A673 (cell line): ENCODE measurements around the gene CCDC197. TPM values are rescaled to one million over a fixed set of nuclear protein-coding genes. Genes with fewer than 3 reads are reported as not detected.

Source experiments
- BruUV-seq: library from RNA; stranded (reverse); fragments of 400-500 nt; replicated peaks from 2 replicates; lab custom pipeline; 2021; lab: Mats Ljungman, UMichigan
- CTCF ChIA-PET: fragments of 300-600 bp; sonication (Branson Sonifier 250); formaldehyde crosslinking; loops from one replicate; lab custom pipeline; 2022; ENCODE audit warnings: antibody characterized with exemption; lab: Charles Lee
- POLR2A ChIA-PET: fragments of 300-600 bp; sonication (Branson Sonifier 250); formaldehyde crosslinking; loops from one replicate; lab custom pipeline; 2022; ENCODE audit warnings: antibody characterized with exemption; ENCODE audit not compliant: low non-redundant PET; lab: Charles Lee
- DNase-seq: peaks from one replicate; pipeline ENCODE4 v3.0.0-alpha.2; 2015; ENCODE audit warnings: low spot score
- H3K27ac ChIP-seq: fragments of 200-600 bp; sonication (generic); 2 replicates; pipeline ENCODE4 v1.5.1; 2016; ENCODE audit warnings: mixed run types, low read depth, mild to moderate bottlenecking, mixed read lengths, antibody characterized with exemption, low read length; ENCODE audit not compliant: poor library complexity, severe bottlenecking
- H3K27me3 ChIP-seq: fragments of 200-600 bp; sonication (generic); replicated peaks from 2 replicates; pipeline ENCODE4 v1.6.1; 2017; ENCODE audit warnings: mixed run types, low read depth, mild to moderate bottlenecking, mixed read lengths, antibody characterized with exemption, low read length; ENCODE audit not compliant: insufficient read depth, poor library complexity
- H3K36me3 ChIP-seq: fragments of 200-600 bp; sonication (generic); 2 replicates; pipeline ENCODE4 v1.6.1; 2016; ENCODE audit warnings: mixed run types, mild to moderate bottlenecking, mixed read lengths, antibody characterized with exemption, low read length; ENCODE audit not compliant: insufficient read depth, poor library complexity, severe bottlenecking
- H3K4me1 ChIP-seq: fragments of 200-600 bp; sonication (generic); 2 replicates; pipeline ENCODE4 v1.6.1; 2017; ENCODE audit warnings: mixed run types, mild to moderate bottlenecking, mixed read lengths, antibody characterized with exemption, low read length; ENCODE audit not compliant: insufficient read depth, poor library complexity, severe bottlenecking
- H3K4me3 ChIP-seq: fragments of 200-600 bp; sonication (generic); 2 replicates; pipeline ENCODE4 v1.5.1; 2016; ENCODE audit warnings: low read depth, mixed run types, mild to moderate bottlenecking, mixed read lengths, low read length; ENCODE audit not compliant: poor library complexity, severe bottlenecking
- H3K9me3 ChIP-seq: fragments of 200-600 bp; sonication (generic); 2 replicates; pipeline ENCODE4 v1.6.1; 2016; ENCODE audit warnings: mixed run types, low read depth, mild to moderate bottlenecking, mixed read lengths, antibody characterized with exemption, low read length; ENCODE audit not compliant: poor library complexity, severe bottlenecking
- CTCF ChIP-seq: fragments of 300-800, 200-600 bp; sonication (generic); conservative IDR thresholded peaks from 2 replicates; pipeline ENCODE4 v1.5.1; 2017; ENCODE audit warnings: low read depth, mild to moderate bottlenecking, antibody characterized with exemption, low read length, moderate library complexity, mixed read lengths
- EZH2 ChIP-seq: fragments of 200-600 bp; sonication (generic); IDR thresholded peaks from 2 replicates; pipeline ENCODE4 v1.6.1; 2017; ENCODE audit warnings: borderline replicate concordance, low read depth, mild to moderate bottlenecking, mixed read lengths, antibody characterized with exemption, low read length; ENCODE audit not compliant: poor library complexity, severe bottlenecking
- intact Hi-C: fragments of 100-400 bp; cut with micrococcal nuclease; formaldehyde crosslinking; loops from one replicate; pipeline ENCODE4 v1.10.0; 2022; ENCODE audit not compliant: unreplicated experiment
- total RNA-seq: library from RNA; stranded (reverse); gene quantifications from 2 replicates; pipeline ENCODE4 v1.2.3, GENCODE V29; 2021

Gene CCDC197
- total RNA-seq, 1 experiment from 2014 or later, result not detected

DNA sequence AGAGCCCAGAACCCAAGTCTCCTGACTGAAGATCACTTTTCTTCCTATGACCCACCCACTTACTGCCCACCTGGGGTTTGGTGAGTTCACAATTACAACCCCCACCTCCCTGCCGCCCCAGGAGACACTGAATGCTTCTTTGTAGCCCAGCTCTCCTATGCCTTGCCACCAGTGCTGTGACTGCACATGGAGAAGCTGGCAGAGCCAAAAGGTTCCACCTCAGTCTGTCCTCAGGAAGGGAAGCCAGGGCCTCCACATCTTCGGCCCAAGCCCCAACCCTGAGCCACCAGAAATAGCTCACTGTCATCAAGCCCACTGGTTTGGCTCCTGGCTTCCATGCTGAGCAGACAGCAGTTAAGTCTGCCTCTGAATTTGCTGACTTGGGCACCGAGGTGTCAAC is 54.7 kb downstream of the CCDC197 start:
- peaks cover 30% of the 10 kb centered on the region for H3K4me1 ChIP-seq
- ChIA-PET CTCF (interaction anchor here (0.5 to 1.1 kb wide), 2 partner anchors 81 to 85 kb away, joined by 4 to 9 read pairs; no protein-coding TSS in a partner anchor), POLR2A (no interaction called here)
- no peaks in the 10 kb centered on the region for H3K9me3 ChIP-seq
- H3K27me3 ChIP-seq, result no peaks in the 10 kb centered on the region
- H3K36me3 ChIP-seq, result peaks cover 64% of the 10 kb centered on the region
- no peak for DNase-seq
- TF ChIP-seq CTCF, result no peak
- no peak for TF ChIP-seq EZH2
- H3K4me3 ChIP-seq, result no peak overlapping the region
- intact Hi-C loops, result no loop called here
- no TSS peak for BruUV-seq
- no peak overlapping the region for H3K27ac ChIP-seq

DNA sequence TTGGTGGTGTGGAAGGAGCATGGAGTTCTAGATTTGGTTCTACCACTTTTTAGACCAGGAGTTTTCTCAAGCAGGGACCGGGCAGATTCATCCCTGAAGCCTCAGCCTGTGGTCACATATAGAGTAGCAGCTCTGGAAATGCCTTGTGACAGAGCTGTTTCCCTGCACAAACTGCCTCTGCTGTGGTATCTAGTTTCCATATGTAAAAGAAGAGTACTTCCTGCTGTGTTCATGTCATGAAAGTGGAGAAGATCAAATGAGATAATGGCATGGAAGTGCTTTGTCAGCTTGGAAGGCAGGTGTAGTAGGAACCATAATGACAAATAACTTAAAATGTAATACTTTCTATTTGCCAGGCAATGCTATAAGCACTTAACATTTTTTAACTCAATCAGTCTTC is 55.1 kb downstream of the CCDC197 start:
- H3K4me3 ChIP-seq, result no peak overlapping the region
- no peak for TF ChIP-seq CTCF
- DNase-seq, result no peak
- BruUV-seq, result no TSS peak
- ChIA-PET CTCF (interaction anchor here (0.5 kb wide), 1 partner anchor 81 kb away, joined by 4 read pairs; no protein-coding TSS in a partner anchor), POLR2A (no interaction called here)
- peaks cover 30% of the 10 kb centered on the region for H3K4me1 ChIP-seq
- intact Hi-C loops, result no loop called here
- no peaks in the 10 kb centered on the region for H3K9me3 ChIP-seq
- no peaks in the 10 kb centered on the region for H3K27me3 ChIP-seq
- peaks cover 67% of the 10 kb centered on the region for H3K36me3 ChIP-seq
- H3K27ac ChIP-seq, result no peak overlapping the region

DNA sequence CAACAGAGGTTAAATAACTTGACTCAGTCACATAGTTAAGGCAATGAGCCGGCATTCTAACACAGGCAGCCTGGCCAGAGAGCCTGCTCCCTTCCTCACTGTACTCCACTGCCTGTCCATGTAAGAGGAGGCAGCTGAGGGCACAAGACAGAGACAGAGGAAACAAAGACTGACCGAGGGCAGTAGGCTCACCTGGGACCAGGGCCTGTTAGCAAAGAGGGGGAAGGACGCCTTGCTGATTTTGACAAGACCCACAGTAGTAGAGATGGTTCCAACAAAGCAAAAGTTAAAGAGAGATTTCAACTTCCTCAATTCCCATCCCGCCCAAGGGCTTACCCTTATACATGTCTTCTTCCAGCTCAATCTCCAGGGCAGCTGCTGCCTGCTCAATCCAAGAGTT is 55.6 kb downstream of the CCDC197 start:
- intact Hi-C loops, result no loop called here
- POLR2A ChIA-PET, result no interaction called here

More for the DNA sequence above, 55.6 kb downstream of the CCDC197 start:
- H3K4me1 ChIP-seq, result peaks cover 30% of the 10 kb centered on the region
- H3K36me3 ChIP-seq, result peaks cover 63% of the 10 kb centered on the region
- H3K9me3 ChIP-seq, result no peaks in the 10 kb centered on the region
- no peak for DNase-seq
- H3K4me3 ChIP-seq, result no peak overlapping the region
- BruUV-seq, result no TSS peak
- no peaks in the 10 kb centered on the region for H3K27me3 ChIP-seq
- TF ChIP-seq EZH2 (no peak), CTCF (no peak)
- no peak overlapping the region for H3K27ac ChIP-seq
- CTCF ChIA-PET, result no interaction called here
